Spleen (tissue), 11 donors: ENCODE results near the gene TMEM200C. TPM values are rescaled to one million over a fixed set of nuclear protein-coding genes. Genes with fewer than 3 reads are reported as not detected.

ENCODE experiments used
- DNase-seq: peaks from one replicate; pipeline ENCODE4 v3.0.0-alpha.2; 2020
- H3K27ac ChIP-seq, 8 donors: fragments of 200-600 bp; sonication (generic) in 7 of 8; 1 replicate in 4 of 8; 2 replicates in 4 of 8; pipeline versions ENCODE4 v1.5.0 to v1.8.0; 2016 to 2021; ENCODE audit warnings: inconsistent platforms in 4 of 8, mild to moderate bottlenecking in 4 of 8, moderate library complexity in 1 of 8
- H3K27me3 ChIP-seq, 7 donors: fragments of 200-600 bp; sonication (generic) in 6 of 7; replicated peaks in 1 of 7; 1 replicate in 4 of 7; 2 replicates in 3 of 7; pipeline versions ENCODE4 v1.5.0 to v1.8.0; 2016 to 2021; ENCODE audit warnings: inconsistent platforms in 3 of 7, mild to moderate bottlenecking in 1 of 7
- H3K36me3 ChIP-seq, 6 donors: fragments of 200-600 bp; sonication (generic) in 5 of 6; 1 replicate in 4 of 6; 2 replicates in 2 of 6; pipeline versions ENCODE4 v1.5.0 to v1.8.0; 2016 to 2021; ENCODE audit warnings: inconsistent platforms in 2 of 6
- H3K4me1 ChIP-seq, 6 donors: fragments of 200-600 bp; sonication (generic) in 5 of 6; 1 replicate in 3 of 6; 2 replicates in 3 of 6; pipeline versions ENCODE4 v1.5.0 to v1.8.0; 2016 to 2021; ENCODE audit warnings: inconsistent platforms in 3 of 6
- H3K4me3 ChIP-seq, 8 donors: fragments of 200-600 bp; sonication (generic) in 7 of 8; 1 replicate in 4 of 8; 2 replicates in 4 of 8; pipeline versions ENCODE4 v1.5.0 to v1.8.0; 2016 to 2021; ENCODE audit warnings: inconsistent platforms in 4 of 8, mild to moderate bottlenecking in 4 of 8, moderate library complexity in 2 of 8
- H3K9me3 ChIP-seq, 8 donors: fragments of 200-600 bp; sonication (generic) in 7 of 8; 1 replicate in 4 of 8; 2 replicates in 4 of 8; pipeline versions ENCODE4 v1.5.0 to v1.8.0; 2016 to 2021; ENCODE audit warnings: inconsistent platforms in 4 of 8
- CTCF ChIP-seq, 11 experiments: fragments of 200-600 bp in 7 of 11; fragments of 450-650 bp in 4 of 11; sonication (generic) in 4 of 11; IDR thresholded peaks in 8 of 11; conservative IDR thresholded peaks in 3 of 11; 1 replicate in 7 of 11; 2 replicates in 4 of 11; pipeline versions ENCODE4 v1.4.0 to v1.8.0; 2016 to 2021; ENCODE audit warnings: antibody characterized with exemption in 11 of 11, inconsistent platforms in 4 of 11, mild to moderate bottlenecking in 1 of 11
- POLR2A ChIP-seq, 3 donors: fragments of 450-650 bp; IDR thresholded peaks; one replicate each; pipeline ENCODE4 v1.5.1; 2017; ENCODE audit warnings: antibody characterized with exemption in 3 of 3, mild to moderate bottlenecking in 1 of 3
- POLR2AphosphoS5 ChIP-seq, 3 donors: sonication (generic); formaldehyde crosslinking; IDR thresholded peaks; one replicate each; pipeline ENCODE4 v1.5.1; 2017; ENCODE audit warnings: antibody characterized with exemption in 3 of 3
- WGBS, 5 donors: extraction: QIAGEN DNeasy Blood & Tissue Kit in 3 of 5; methylation state at CpG; one replicate each; pipeline versions ENCODE4 v1.1.5 to v1.1.7; 2013 to 2018; 5-methylcytosine and 5-hydroxymethylcytosine counted together
- intact Hi-C: fragments of 100-400 bp; cut with DNase I; formaldehyde crosslinking; loops from one replicate; pipeline ENCODE4 v1.15.0; 2023; ENCODE audit warnings: low total_unique reads
- polyA plus RNA-seq, 3 donors: library from polyadenylated mRNA; stranded (reverse); fragments of 200-250 nt; gene quantifications; one replicate each; pipeline ENCODE4 v1.2.1, GENCODE V29; 2013
- total RNA-seq, 7 donors: library from RNA; depleted of rRNA in 3 of 7; stranded (reverse); fragments of >200 nt in 3 of 7; fragmentation: NEBNext Ultra II Directional in 4 of 7; extraction: Animal tissue kit (Norgen Biotek cat#: 25700) in 4 of 7; gene quantifications; one replicate each; pipeline versions ENCODE4 v1.1.0 to v1.2.1, GENCODE V29; 2016 to 2021
- donor health status: healthy with polysubstance abuse.
- donor health status: DM: no; HTN: no; CAD: no; lungs with moderate emphysema.
- donor health status: DM: no; HTN: no; CAD: no.
- donor health status: Bipolar disorder and iron deficiency.
- donor health status: healthy.
- donor health status: DM: no; HTN: no; CAD: no.
- donor health status: DM: yes; HTN: yes; CAD: no.

TMEM200C gene
- total and polyA plus RNA-seq, 10 donors = 0.09 to 2.5 (median 0.93) TPM

GRCh38 chr18:5851998-5852397 lies 43.3 kb downstream of the TMEM200C start:
- no peak for DNase-seq
- H3K27me3 ChIP-seq = peaks cover 0 to 27% (median 0%) of the 10 kb centered on the region in 7 donors
- no peak overlapping the region for H3K27ac ChIP-seq
- H3K4me3 ChIP-seq = no peak overlapping the region
- 43 to 59% (median 49%) methylated on average over 2 of the region's 2 CpGs for WGBS, 5 donors
- H3K4me1 ChIP-seq = no peaks in the 10 kb centered on the region
- intact Hi-C loops = no loop called here
- H3K36me3 ChIP-seq = no peaks in the 10 kb centered on the region
- TF ChIP-seq CTCF (IDR thresholded peaks at IDR 0.05 in 8 of 11, conservative IDR thresholded peaks at IDR 0.05 in 3 of 11) (no peak), POLR2AphosphoS5 (IDR thresholded peaks at IDR 0.05) (no peak)
- no peaks in the 10 kb centered on the region for H3K9me3 ChIP-seq

DNA sequence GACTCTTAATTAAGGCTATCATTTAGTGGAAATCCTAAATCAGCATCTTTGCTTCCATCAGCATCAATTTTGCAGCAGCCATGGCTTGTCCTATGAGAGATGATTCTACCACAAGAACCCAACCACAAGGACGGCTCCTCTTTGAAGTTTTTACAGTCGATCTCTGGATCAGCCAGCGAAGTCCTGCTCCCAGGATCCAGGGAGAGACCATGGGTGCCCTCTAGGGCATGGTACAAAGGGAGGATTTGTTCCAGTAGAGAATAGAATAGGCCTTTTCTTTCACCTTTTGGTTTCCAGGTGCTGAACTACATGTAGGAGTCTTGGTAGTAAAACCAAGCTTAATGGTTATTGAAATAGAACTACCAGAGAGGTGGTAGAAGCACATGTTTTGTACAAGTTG lies 52.7 kb downstream of the TMEM200C start:
- Histone ChIP-seq H3K36me3 (no peaks in the 10 kb centered on the region), H3K4me1 (no peaks in the 10 kb centered on the region), H3K27me3 (no peaks in the 10 kb centered on the region), H3K4me3 (no peak overlapping the region), H3K9me3 (no peaks in the 10 kb centered on the region), H3K27ac (no peak overlapping the region)
- no peak for DNase-seq
- TF ChIP-seq POLR2AphosphoS5 (IDR thresholded peaks at IDR 0.05) (no peak), POLR2A (IDR thresholded peaks at IDR 0.05) (no peak), CTCF (IDR thresholded peaks at IDR 0.05 in 8 of 11, conservative IDR thresholded peaks at IDR 0.05 in 3 of 11) (no peak)
- 56 to 74% (median 62%) methylated on average over 3 of the region's 3 CpGs for WGBS, 5 donors
- intact Hi-C loops = no loop called here

GRCh38 chr18:5841518-5841917 lies 53.8 kb downstream of the TMEM200C start:
- TF ChIP-seq POLR2A (IDR thresholded peaks at IDR 0.05) (no peak), POLR2AphosphoS5 (IDR thresholded peaks at IDR 0.05) (no peak), CTCF (IDR thresholded peaks at IDR 0.05 in 8 of 11, conservative IDR thresholded peaks at IDR 0.05 in 3 of 11) (no peak)
- Histone ChIP-seq H3K36me3 (no peaks in the 10 kb centered on the region), H3K27ac (no peak overlapping the region), H3K27me3 (no peaks in the 10 kb centered on the region), H3K4me1 (no peaks in the 10 kb centered on the region), H3K4me3 (no peak overlapping the region), H3K9me3 (no peaks in the 10 kb centered on the region)
- whole genome bisulfite sequencing, 5 donors = 46 to 61% (median 51%) methylated on average over 2 of the region's 2 CpGs
- DNase-seq = no peak
- intact Hi-C loops = no loop called here

GRCh38 chr18:5840547-5840946 lies 54.8 kb downstream of the TMEM200C start:
- WGBS, 5 donors = 60 to 87% (median 84%) methylated on average over 4 of the region's 4 CpGs
- no peak for DNase-seq

More at GRCh38 chr18:5840547-5840946, 54.8 kb downstream of the TMEM200C start:
- Histone ChIP-seq H3K9me3 (no peaks in the 10 kb centered on the region), H3K4me3 (no peak overlapping the region), H3K27me3 (no peaks in the 10 kb centered on the region), H3K4me1 (no peaks in the 10 kb centered on the region), H3K36me3 (no peaks in the 10 kb centered on the region), H3K27ac (no peak overlapping the region)
- TF ChIP-seq POLR2A (IDR thresholded peaks at IDR 0.05) (no peak), POLR2AphosphoS5 (IDR thresholded peaks at IDR 0.05) (no peak), CTCF (IDR thresholded peaks at IDR 0.05 in 8 of 11, conservative IDR thresholded peaks at IDR 0.05 in 3 of 11) (no peak)
- intact Hi-C loops = no loop called here
